Measurements from ENCODE around the gene SFT2D3. TPM values are rescaled to one million over a fixed set of nuclear protein-coding genes. Genes with fewer than 3 reads are reported as not detected.

The SFT2D3 gene
- polyA plus RNA-seq, 3 donors from 2014 or later, result 1.3 to 3.4 TPM; not detected in 1

GRCh38 chr2:127700527-127701192 lies 637 bp upstream of the SFT2D3 start:
- Mint-ChIP-seq H3K4me3 (peak overlapping the region; percentile 95 to 97 (median 96)), H3K9me3 (no peaks in the 10 kb centered on the region), H3K27ac (peak overlapping the region; percentile 97 to 100 (median 98)), H3K4me1 (peaks cover 41 to 46% of the 10 kb centered on the region in 2 donors), H3K36me3 (peaks cover 4 to 7% (median 5%) of the 10 kb centered on the region in 3 donors), H3K27me3 (ENCODE audit: low read depth in 3 of 3) (peaks cover 9 to 25% (median 20%) of the 10 kb centered on the region in 3 donors)
- peak in 2 of 3 donors; percentile 8 to 10 for DNase-seq

GRCh38 chr2:127701651-127702394 lies 526 bp downstream of the SFT2D3 start:
- peaks cover 44 to 52% of the 10 kb centered on the region in 2 donors for H3K4me1 Mint-ChIP-seq
- DNase-seq, result peak; percentile 80 to 84 (median 83)
- H3K27ac Mint-ChIP-seq, result peak overlapping the region; percentile 94 to 100 (median 97)
- H3K9me3 Mint-ChIP-seq, result no peaks in the 10 kb centered on the region
- H3K36me3 Mint-ChIP-seq, result peaks cover 4 to 7% (median 5%) of the 10 kb centered on the region in 3 donors
- peak overlapping the region; percentile 92 to 96 (median 96) for H3K4me3 Mint-ChIP-seq
- peaks cover 7 to 22% (median 20%) of the 10 kb centered on the region in 3 donors for H3K27me3 Mint-ChIP-seq (ENCODE audit: low read depth in 3 of 3)

DNA sequence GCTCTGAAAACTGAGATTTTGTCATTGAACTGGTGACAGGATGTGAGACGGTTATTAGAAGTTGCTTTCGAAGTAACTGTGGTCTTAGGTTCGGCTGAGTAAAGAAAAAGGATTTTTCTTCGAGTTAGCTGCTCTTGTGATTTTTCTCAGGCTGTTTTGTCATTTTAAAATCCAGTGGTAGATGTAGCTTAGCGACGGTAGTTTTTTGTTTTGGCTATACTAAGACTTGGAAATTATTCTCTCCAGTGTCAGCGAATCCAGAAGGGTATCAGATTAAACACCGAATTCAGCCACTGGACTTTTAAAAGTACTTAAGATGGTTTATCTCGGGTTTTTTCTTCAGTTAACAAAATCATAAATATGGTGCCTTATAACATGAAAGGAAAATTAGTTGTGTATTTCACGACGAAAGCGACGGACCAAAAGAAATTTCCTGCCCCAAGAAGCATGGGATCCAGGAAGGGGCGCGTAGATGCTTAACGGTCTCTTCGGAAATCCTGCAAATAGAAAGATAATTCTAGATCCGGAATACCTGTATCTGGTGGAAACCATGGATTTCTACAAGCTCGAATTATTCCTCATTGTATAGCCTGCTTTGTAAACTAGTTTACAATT lies 1.2 kb downstream of the SFT2D3 start:
- H3K27me3 Mint-ChIP-seq (ENCODE audit: low read depth in 3 of 3), result peaks cover 7 to 20% (median 20%) of the 10 kb centered on the region in 3 donors
- peak overlapping the region; percentile 88 to 93 (median 90) for H3K4me3 Mint-ChIP-seq
- no peaks in the 10 kb centered on the region for H3K9me3 Mint-ChIP-seq
- no peak for DNase-seq
- peak overlapping the region; percentile 94 to 97 (median 97) for H3K27ac Mint-ChIP-seq
- H3K4me1 Mint-ChIP-seq, result peaks cover 44 to 52% of the 10 kb centered on the region in 2 donors
- peaks cover 5 to 7% (median 7%) of the 10 kb centered on the region in 3 donors for H3K36me3 Mint-ChIP-seq

DNA sequence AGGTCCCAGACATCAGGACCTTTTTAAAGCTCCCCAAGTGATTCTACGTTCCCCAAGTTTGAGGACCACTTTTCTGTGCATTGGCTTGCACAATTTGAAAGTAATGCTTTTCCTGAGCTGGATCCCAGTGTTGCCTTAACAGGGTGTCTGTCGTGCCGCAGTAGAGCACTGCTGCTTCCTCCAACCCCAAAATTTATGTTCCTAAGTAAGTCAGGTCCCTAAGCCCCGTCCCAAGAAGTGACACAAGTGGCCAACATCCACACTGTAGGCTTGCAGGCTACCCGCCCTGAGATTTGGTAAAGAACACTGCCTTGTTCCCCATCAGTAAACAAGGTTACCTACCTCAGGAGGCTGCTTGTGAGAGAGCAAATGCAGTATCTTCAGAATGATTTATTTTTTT lies 2.0 kb downstream of the SFT2D3 start:
- DNase-seq, result no peak
- peaks cover 7 to 20% (median 19%) of the 10 kb centered on the region in 3 donors for H3K27me3 Mint-ChIP-seq (ENCODE audit: low read depth in 3 of 3)
- H3K4me3 Mint-ChIP-seq, result peak overlapping the region in 3 of 5 donors; percentile 7 to 38 (median 33)
- H3K9me3 Mint-ChIP-seq, result no peaks in the 10 kb centered on the region
- H3K27ac Mint-ChIP-seq, result peak overlapping the region in 5 of 6 donors; percentile 35 to 97 (median 94)
- H3K36me3 Mint-ChIP-seq, result peaks cover 5 to 13% (median 6%) of the 10 kb centered on the region in 3 donors
- H3K4me1 Mint-ChIP-seq, result peaks cover 44 to 52% of the 10 kb centered on the region in 2 donors

- H3K27ac Mint-ChIP-seq, result peak overlapping the region; percentile 2 to 64 (median 55)
Observed at GRCh38 chr2:127704641-127705390, 3.5 kb downstream of the SFT2D3 start.

DNA sequence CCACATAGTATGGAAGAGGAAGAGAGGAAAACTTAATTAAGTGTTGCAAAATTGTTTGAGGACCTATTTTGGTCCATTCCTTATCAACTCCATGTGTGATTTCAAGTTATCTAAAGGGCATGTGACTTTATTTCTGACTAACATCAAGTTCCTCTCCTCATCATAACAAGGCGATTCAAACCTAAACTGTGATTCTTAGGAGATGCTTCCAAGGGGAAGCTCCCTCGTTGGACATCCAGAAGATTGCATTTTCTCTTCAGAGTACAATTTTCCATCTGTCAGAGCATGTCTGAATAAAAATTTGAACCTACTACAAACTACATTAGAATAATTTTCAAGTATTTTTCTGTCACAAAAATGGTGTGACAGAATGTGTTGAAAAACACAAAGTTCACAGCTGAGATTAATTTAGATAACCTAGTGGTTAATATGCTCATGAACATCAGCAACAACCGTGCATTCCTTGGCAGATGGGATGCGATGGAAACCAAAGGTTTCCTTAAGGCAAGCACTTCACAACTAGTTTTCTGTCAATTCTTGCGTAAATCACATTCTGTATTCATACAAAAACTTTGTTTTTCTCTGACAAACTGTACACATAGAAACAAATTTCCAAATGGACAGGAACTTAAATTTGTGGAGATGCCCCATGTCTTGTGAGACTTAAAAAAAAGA lies 4.2 kb downstream of the SFT2D3 start:
- peak overlapping the region in 5 of 6 donors; percentile 2 to 64 (median 59) for H3K27ac Mint-ChIP-seq
- no peak for DNase-seq
- H3K9me3 Mint-ChIP-seq, result no peaks in the 10 kb centered on the region
- H3K4me1 Mint-ChIP-seq, result peaks cover 40 to 46% of the 10 kb centered on the region in 2 donors
- H3K4me3 Mint-ChIP-seq, result peak overlapping the region in 1 of 5 donors; percentile 1
- H3K36me3 Mint-ChIP-seq, result peaks cover 0 to 27% (median 8%) of the 10 kb centered on the region in 3 donors
- peaks cover 7 to 16% (median 16%) of the 10 kb centered on the region in 3 donors for H3K27me3 Mint-ChIP-seq (ENCODE audit: low read depth in 3 of 3)

More at GRCh38 chr2:127704641-127705390, 3.5 kb downstream of the SFT2D3 start:
- no peak for DNase-seq
- Mint-ChIP-seq H3K4me3 (peak overlapping the region in 1 of 5 donors; percentile 63), H3K4me1 (peaks cover 44 to 52% of the 10 kb centered on the region in 2 donors), H3K9me3 (no peaks in the 10 kb centered on the region), H3K36me3 (peaks cover 0 to 23% (median 7%) of the 10 kb centered on the region in 3 donors), H3K27me3 (ENCODE audit: low read depth in 3 of 3) (peaks cover 7 to 18% (median 16%) of the 10 kb centered on the region in 3 donors)

DNA sequence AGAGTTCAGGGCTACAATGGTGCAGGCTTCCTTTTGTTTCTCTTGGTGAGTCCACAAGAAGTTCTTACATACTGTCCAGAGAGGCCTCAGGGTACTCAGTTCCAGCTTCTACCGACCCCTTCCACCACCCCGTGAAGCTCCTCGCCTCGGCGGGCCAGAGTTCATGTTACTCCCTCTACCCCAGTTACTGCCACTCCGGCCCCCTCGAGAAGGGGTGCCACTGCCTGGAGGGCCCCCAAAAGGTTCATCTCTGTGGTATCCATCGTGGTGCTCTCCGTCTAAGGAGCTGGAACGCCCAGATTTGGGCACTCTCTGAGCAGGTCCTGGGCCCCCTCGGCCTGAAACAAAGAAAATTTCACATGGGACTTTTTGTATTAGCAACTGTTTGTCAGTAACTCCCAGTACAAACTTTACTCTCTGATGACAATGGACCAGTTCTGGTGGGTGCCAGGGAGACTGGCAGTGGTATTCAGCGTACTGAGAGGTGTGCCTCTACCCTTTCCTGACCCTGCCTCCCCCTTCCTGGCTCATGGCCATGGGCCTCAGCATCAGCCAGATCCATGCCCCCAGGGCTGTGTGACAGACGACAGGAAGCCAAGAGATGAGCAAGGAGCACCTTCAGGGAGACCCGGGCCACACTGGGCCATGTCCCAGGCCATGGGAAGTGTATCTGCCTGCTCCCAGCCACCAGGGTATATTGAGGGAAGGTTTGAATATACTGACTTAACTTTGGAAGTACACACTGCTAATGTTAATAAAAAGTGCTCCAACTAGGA lies 5.1 kb downstream of the SFT2D3 start:
- Mint-ChIP-seq H3K9me3 (no peaks in the 10 kb centered on the region), H3K27ac (peak overlapping the region in 2 of 6 donors; percentile 51 to 72), H3K4me1 (peaks cover 32 to 43% of the 10 kb centered on the region in 2 donors), H3K36me3 (peaks cover 4 to 27% (median 12%) of the 10 kb centered on the region in 3 donors), H3K4me3 (peak overlapping the region in 1 of 5 donors; percentile 40), H3K27me3 (ENCODE audit: low read depth in 3 of 3) (peaks cover 0 to 9% (median 7%) of the 10 kb centered on the region in 3 donors)
- no peak for DNase-seq

- H3K4me1 Mint-ChIP-seq, result peaks cover 22 to 32% of the 10 kb centered on the region in 2 donors
- H3K4me3 Mint-ChIP-seq, result no peak overlapping the region
- H3K9me3 Mint-ChIP-seq, result no peaks in the 10 kb centered on the region
- peak overlapping the region in 2 of 6 donors; percentile 21 to 77 for H3K27ac Mint-ChIP-seq
- peaks cover 0 to 3% (median 0%) of the 10 kb centered on the region in 3 donors for H3K27me3 Mint-ChIP-seq (ENCODE audit: low read depth in 3 of 3)
- DNase-seq, result no peak
- H3K36me3 Mint-ChIP-seq, result peaks cover 4 to 27% (median 14%) of the 10 kb centered on the region in 3 donors
Observed at GRCh38 chr2:127707890-127708648, 6.8 kb downstream of the SFT2D3 start.

GRCh38 chr2:127709336-127709735 lies 8.0 kb downstream of the SFT2D3 start:
- DNase-seq, result no peak
- no peak overlapping the region for H3K4me3 Mint-ChIP-seq
- H3K27ac Mint-ChIP-seq, result peak overlapping the region in 1 of 6 donors; percentile 61
- peaks cover 4 to 30% (median 15%) of the 10 kb centered on the region in 3 donors for H3K36me3 Mint-ChIP-seq
- no peaks in the 10 kb centered on the region for H3K9me3 Mint-ChIP-seq
- H3K27me3 Mint-ChIP-seq (ENCODE audit: low read depth in 3 of 3), result peaks cover 0 to 3% (median under 1%) of the 10 kb centered on the region in 3 donors
- peaks cover 12 to 19% of the 10 kb centered on the region in 2 donors for H3K4me1 Mint-ChIP-seq

DNA sequence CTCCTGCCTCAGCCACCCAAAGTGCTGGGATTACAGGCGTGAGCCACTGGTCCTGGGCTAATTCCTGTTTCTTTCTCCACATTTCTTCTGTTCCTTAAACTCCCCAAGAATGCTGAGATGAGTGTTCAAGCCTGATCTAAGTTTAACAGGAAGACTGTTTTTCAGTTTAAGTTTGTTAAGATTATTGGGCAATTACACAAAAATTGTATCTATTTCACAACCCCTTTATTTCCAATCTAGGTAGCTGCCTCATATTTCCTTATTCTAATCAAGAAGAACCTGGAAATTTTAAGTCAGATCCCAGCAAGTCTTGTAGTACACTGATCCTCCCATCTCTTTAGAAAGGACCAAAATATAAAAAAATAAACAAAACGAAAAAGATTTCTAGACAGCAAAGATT lies 11.7 kb downstream of the SFT2D3 start:
- no peaks in the 10 kb centered on the region for H3K4me1 Mint-ChIP-seq
- H3K36me3 Mint-ChIP-seq, result peaks cover 10 to 28% (median 11%) of the 10 kb centered on the region in 3 donors
- peaks cover 0 to 3% (median 2%) of the 10 kb centered on the region in 3 donors for H3K27me3 Mint-ChIP-seq (ENCODE audit: low read depth in 3 of 3)
- no peak overlapping the region for H3K4me3 Mint-ChIP-seq
- no peaks in the 10 kb centered on the region for H3K9me3 Mint-ChIP-seq
- H3K27ac Mint-ChIP-seq, result peak overlapping the region in 1 of 6 donors; percentile 49
- DNase-seq, result no peak

DNA sequence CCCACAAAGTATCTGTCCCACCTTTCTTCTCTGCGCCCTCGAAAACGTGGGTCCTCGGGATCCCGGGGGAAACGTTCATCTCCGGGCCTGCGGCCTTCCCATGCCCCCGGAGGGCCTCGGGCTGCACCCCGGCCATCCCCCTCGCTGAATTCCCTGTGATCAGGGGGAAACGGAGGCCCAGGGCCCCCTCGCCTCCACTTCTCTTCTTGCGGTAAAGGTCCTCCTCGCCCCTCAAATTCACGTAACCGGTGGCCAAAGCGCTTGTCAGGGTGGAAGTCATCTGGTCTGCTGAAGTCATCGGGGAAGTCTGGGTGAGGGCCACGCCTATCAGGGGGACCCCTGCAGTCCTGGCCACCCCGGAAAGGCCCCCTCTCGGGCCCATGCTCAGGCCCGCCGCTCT lies 12.3 kb downstream of the SFT2D3 start:
- Mint-ChIP-seq H3K27ac (no peak overlapping the region), H3K36me3 (peaks cover 13 to 31% (median 15%) of the 10 kb centered on the region in 3 donors)

More for the DNA sequence above, 12.3 kb downstream of the SFT2D3 start:
- H3K4me3 Mint-ChIP-seq, result no peak overlapping the region
- peaks cover 0 to 3% (median 2%) of the 10 kb centered on the region in 3 donors for H3K27me3 Mint-ChIP-seq (ENCODE audit: low read depth in 3 of 3)
- H3K9me3 Mint-ChIP-seq, result no peaks in the 10 kb centered on the region
- H3K4me1 Mint-ChIP-seq, result no peaks in the 10 kb centered on the region
- no peak for DNase-seq

Measured in immature natural killer cell (primary cell).